Stimulated activated CD4-positive, alpha-beta T cell treated with anti-CD3 and anti-CD28 coated beads, Interleukin-2, amount 100 ng/mL, for 24 hours (primary cell): ENCODE data around the gene SGK2.

Experiments
- DNase-seq, 2 donors: peaks; one replicate each; pipeline ENCODE4 v3.0.0-alpha.2; 2020

Gene SGK2

DNA sequence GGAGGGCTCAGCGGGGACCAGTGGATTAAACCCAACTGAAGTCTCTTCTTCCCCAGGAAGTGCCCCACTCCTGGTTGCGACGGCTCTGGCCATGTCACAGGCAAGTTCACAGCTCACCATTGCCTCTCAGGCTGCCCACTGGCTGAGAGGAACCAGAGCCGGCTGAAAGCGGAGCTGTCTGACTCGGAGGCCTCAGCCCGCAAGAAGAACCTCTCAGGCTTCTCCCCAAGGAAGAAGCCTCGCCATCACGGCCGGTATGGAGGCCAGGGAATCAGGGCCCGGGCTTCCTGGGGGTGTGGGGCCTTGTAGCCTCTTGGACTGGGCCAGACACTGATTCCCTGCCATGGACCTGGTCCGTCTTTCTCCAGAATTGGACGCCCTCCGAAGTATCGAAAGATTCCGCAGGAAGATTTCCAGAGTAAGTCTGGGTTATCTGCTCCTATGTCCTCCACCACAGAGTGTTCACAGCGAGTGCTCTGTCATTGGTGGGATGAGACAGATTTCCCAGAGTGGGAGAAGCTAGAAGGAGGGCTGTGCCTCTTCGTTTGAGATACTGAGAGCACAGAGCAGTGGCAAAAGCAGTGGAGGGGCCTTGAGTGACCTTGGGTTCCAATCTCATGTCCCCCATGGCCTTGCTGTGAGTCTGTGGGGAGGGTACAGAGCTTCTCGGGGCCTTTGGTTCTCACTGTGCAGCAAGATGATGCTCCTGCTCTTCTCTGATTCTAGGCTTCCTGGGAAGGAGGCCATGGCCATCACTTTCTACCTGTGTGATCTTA, 22.6 kb upstream of the SGK2 start:
- DNase-seq = no peak

DNA sequence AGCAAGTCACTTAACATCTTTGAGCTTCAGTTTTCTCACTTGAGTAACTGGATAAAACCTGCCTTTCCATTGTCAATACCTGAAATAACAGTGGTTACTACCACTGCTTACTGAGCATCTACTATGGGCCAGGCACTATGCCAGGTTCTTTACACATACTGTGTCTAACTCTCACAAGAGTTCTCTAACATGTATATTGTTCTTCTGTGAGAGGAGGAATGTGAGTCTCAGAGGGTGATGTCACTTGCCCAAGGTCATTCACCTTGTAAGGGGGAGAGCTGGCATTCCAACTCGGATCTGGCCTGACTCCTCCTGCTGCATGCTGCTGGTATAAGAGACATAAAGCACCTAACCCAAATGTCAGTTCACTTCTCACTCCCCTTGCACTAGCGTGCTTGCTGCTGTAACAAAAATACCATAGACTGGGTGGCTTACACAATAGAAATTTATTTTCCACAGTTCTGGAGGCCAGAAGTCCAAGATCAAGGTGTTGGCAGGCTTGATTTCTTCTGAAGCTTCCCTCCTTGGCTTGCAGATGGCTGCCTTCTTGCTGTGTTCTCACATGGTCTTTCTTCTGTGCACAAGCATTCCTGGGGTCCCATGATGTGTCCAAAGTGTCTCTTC, 21.9 kb upstream of the SGK2 start:
- DNase-seq = no peak

DNA sequence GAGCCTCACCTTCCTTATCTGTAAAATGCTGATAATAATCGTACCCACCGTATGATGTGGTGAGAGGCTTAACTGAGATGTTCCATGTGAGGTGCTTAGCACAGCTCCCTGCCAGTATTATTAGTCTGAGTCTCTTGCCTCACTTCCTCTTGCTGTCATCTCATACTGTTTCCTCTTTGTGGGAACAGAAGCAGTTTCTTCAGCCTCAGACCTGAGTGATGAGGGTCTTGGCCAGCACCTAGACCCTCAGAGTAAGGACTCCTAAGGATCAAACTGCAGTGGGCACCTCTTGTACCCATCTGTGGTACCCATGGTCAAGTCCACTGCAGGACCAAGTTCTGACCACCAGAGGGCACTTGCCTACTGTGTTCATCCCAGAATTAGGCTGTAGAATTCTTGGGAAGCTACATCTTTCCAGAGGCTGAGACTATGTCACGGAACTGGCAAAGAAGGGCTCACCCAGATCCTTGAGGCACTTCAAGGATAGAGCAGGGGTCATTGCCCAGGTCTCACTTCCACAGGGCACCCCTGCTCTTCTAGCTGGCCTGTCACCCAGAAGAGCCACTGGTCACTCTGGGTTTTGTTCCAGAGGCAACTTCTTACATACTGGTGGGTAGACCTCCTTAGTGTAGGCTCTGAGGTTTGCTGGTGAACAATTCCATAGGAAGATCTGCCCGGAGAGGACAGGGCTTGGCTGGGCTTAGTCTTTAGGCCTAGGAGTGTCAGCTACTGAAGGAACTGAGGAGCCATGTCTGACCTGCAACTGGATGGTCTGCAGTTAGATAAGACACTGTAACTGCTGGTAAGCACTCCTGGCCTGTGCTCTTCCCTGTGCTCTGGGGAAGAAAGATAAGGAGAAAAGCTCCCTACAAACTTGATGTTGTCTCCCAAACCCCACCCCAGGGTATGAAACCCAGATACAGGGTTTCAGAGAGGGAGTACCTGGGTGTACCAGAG, 20.6 kb upstream of the SGK2 start:
- peak; percentile 66 for DNase-seq

DNA sequence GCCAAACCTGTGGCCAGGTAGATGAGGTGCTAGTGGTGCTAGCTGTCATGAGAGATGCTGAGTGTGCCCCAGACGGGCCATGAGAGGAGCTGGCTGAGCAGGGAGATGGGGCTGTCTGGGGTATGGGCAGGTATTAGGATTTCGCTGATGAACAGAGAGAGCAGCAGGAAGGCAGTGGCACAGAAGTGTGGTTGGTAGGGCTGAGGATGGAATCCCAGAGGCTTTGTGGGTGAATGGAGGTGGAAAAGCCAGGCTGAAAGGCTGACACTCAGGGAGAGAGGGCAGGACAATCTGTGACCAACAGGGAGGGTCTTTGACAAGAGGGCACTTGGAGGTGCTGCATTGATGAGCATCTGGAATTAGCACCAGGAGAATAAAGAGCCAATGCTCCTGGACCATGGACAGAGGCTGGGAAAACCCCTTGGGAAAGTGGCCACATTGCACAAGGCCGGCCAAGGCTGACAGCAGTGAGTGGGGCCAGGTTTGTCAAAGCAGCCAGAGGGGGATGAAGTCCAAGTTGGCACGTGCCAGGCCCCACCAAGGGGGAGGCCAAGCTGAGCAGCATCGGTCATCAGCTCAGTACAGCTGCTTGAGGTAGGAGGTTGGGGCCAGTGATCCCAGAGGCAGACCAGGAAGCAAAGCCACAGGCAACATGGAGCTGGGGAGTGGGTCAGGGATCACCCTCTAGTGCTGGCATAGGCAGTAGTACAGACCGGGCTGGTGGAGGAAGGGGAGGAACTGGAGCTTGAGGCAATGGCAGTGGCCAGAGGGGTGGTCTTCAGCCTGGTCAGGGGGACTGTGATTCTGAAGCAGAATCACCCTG, 19.7 kb upstream of the SGK2 start:
- DNase-seq = no peak

DNA sequence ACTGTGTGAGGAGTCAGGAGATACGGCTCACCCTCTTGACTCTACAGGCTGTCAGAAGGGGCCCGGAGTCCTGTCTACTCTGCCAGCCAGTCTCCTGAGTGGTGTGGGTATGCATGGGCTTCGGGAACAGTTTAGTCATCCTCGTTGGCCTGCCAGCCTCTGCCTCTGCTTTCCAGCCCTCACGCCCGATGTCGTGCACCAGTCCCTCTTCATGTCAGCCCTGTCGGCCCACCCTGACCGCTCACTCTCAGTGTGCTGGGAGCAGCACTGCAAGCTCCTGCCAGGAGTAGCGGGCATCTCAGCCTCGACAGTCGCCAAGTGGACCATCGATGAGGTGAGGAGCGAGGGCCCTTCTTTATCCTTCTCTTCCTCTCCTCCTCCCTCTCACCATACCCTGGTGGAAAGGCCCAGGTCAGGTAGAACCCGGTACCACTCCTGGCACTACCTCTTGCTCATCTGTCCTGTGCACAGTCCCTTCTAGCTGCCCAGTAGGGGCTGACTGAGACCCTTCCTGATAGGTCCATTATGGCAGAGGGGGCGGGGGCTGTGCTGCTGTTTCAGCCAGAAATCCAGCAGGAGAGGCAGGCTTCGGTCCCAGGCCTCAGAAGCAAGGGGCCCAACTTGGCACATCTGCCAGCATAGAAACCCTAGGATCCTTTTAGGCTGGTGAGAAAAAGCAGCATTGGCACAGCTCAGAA, 18.7 kb upstream of the SGK2 start:
- no peak for DNase-seq

DNA sequence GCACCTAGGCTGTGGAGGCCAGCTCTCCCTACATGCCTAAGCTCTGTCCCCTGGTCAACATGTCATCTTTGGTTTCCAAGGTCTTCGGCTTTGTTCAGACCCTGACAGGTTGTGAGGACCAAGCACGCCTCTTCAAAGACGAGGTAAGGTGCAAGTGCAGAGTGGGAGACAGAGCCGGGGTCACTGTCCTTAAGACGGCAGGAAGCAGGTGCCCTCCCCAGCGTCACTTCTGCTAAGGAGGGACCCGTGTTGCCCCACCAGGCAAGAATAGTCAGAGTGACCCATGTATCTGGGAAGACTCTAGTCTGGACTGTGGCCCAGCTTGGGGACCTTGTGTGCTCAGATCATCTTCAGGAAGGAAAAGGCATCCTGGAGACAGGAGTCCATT, 18.2 kb upstream of the SGK2 start:
- no peak for DNase-seq

DNA sequence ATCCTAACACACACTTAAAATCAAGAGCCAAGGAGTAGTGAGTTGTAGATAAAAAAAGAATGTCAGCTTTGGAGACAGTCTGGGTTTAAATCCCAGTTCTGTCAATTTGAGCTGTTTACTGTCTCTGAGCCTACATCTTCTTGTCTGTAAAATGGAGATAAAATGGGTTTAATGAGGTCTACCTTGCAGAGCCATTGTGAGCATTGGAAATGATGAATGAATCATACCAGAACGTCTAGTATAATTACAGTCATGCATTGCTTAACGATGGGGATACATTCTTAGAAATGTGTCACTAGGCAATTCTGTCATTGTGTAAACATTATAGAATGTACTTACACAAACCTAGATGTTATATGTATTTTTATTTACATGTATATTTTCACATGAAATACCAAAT, 17.6 kb upstream of the SGK2 start:
- DNase-seq = no peak

DNA sequence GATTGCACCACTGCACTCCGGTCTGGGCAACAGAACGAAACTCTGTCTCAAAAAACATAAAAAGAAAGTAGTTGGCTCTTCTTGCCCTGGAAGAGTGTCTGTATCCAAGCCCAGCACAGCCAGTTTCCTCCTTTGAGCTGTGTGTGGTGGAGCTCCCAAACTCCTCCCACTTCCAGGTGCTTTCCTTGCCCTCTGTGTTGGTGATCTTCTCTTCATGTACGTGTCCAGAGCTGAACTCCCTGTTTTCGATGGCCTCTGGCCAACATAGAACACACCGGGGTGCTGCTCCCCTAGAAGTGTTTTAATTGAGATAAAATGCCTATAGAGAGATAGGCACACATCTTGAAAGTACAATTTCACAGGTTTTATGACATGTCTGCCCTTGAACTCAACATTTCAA, 16.7 kb upstream of the SGK2 start:
- DNase-seq = no peak

DNA sequence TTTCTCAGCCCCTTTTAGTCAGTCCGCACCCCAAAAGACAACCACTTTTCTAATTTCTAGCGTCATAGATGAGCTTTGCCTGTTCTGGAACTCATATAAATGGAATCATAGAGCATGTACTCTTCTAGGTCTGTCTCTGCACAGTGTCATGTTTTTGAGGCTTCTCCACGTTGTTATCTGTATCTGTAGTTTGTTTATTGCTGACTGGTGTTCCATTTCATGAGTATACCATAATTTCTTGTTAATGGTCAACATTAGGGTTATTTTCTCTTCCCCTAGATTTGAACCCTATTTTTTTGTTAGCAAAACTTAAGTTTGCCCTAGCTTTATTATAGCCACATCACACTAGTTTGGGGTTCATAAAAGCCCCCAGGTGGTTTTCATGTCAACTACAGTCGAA, 16.2 kb upstream of the SGK2 start:
- DNase-seq = no peak

DNA sequence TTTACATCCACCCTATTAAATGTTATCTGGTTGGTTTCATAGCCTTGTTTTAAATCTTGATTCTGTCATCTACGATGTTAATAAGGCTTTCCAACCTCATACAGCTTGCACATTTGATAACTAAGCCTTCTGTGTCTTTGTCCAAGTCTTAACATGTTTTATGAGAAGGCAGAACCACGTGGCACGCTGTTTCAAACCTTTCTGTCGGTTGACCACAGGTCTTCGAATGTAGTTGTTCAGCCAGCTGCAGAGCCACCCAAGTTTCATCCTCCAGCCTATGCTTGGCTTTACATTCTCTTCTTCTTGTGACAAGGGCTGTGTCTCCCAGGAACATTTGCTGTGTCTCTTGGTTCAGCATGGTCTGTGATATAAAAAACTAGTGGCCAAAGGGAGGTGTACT, 15.7 kb upstream of the SGK2 start:
- no peak for DNase-seq

DNA sequence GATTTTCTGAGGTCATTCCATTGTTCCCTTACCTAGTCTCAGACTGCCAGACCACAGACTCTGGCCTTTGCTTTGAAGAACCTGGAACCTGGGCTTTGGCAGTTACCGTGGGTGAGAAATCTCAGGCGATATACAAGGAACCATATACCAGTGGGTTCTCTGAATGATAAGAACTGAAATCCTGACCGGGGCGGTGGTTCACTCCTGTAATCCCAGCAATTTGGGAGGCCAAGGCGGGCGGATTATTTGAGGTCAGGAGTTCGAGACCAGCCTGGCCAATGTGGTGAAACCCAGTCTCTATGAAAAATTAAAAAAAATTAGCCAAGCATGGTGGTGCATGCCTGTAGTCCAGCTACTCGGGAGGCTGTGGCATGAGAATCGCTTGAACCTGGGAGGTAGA, 14.3 kb upstream of the SGK2 start:
- no peak for DNase-seq

DNA sequence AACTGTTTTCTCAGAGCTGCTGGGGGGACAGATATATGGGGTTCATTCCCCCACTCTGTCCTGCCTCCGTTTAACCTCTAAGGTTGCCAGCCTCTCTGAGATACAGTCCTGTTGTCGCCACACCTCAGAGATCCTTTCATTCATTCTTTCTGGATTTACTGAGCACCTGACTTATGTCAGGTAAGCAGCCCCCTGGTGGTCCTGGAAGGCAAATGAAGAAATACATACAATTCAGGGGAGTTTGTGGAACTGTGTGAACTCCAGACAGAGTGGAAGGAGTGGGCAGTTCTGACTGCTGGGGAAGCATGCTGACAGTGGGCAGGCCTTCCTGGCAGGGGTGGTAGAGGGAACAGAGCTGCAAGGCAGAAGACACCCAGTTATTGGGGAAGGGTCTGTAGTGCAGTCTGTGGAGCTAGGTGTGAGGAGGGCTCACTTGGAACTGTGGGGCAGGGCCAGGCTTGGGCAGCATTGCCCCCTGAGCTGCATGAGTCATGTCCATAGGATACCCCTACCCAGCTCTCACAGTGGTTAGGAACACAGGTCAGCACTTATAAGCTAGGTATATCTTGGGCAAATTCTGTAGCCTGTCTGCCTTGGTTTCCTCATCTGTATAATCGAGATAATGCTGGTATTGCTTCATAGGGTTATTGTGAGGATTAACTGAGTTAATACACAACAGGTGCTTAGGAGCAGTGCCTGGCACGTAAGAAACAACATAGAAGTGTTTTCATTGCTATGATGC, 12.8 kb upstream of the SGK2 start:
- DNase-seq = no peak

DNA sequence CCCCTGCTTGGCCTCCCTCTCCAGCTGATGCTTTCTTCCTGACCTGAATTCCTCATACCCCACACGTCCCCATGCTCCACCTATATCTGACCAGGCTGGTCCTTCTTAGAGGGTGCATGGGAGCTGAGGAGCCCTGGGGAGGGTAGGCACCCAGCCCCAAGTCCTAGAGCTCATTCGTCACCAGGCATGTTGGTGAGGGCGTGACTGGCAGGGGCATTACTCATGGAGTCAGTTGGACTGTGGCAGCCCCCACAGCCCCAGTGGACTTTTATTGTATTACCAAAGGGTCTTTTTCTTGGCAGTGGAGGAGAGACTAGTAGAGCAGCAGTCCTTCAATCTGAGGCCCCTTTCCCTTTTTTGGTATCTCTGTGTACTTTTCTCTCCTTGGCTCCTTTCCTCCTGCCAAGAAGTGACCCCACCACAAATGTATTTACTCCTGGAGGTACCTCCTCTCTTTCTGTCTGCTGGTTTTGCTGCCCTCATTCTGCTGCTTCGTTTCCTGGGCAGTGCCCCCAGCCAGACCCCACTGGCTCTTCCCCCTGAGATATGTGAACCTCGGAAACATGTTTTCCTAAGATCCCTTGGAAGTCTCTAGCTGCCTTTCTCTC, 10.4 kb upstream of the SGK2 start:
- no peak for DNase-seq

DNA sequence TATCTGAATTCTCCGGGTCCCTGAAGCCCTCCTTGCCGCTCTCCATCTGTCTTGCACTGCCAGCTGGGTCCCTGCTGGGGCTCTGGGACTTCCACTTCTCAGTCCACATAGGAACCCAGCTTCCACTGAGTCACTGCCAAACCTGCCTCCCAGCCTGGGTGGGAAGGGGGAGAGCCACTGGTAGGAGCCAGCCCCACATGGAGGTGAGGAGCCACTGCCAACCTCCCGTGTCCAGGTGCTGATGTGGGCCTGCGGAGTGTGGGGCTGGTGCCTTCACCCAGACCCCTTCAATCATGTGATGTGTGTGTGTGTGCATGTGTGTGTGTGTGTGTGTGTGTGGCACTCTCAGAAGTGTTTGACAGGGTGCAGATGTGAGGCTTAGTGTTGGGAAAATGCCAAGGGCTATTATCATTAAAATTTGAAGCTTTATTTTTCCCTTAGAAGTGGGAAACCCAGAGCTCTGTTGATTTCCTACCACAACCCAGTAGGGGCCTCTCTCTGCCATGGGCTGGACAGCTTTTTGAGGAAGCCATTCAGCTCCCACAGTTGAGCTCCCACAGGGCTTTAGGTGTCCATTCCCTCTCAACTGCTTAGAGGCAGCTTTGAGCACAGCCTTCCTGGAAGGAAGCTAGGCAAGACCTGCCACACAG, 9.3 kb upstream of the SGK2 start:
- no peak for DNase-seq

DNA sequence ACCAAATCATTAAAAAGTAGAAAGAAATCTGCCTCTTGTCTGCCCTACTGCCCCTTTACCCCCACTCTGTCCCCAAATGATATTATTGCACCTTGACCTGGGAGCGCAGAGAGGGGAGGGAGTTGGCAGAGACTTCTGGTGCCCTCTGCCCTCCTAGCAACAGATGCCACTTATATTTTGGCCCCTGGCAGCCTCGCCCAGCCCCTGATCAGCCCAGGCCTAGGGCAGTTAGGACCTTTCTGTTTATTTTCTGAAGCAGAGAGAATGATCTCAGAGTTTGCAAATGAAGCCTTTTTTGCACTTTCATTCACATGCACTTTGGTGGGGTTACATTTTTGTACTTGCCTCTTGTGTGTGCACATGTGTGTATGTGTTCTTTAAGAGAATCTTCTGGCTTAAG, 8.4 kb upstream of the SGK2 start:
- DNase-seq = no peak

DNA sequence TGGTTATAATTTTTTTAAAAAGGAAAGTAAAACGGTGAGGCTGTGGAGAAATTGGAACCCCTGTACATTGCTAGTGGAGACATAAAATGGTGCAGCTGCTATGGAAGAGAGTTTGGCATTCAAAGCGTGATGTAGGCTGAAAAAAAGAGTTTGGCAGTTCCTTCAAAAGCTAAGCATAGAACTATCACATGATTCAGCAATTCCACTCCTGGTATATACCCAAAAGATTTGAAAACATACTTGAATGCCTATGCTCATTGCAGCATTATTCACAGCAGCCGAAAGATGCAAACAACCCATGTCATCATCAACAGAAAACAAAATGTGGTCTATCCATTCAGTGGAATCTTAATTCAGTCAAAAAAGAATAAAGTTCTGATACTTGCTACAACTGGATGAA, 4.5 kb upstream of the SGK2 start:
- no peak for DNase-seq

DNA sequence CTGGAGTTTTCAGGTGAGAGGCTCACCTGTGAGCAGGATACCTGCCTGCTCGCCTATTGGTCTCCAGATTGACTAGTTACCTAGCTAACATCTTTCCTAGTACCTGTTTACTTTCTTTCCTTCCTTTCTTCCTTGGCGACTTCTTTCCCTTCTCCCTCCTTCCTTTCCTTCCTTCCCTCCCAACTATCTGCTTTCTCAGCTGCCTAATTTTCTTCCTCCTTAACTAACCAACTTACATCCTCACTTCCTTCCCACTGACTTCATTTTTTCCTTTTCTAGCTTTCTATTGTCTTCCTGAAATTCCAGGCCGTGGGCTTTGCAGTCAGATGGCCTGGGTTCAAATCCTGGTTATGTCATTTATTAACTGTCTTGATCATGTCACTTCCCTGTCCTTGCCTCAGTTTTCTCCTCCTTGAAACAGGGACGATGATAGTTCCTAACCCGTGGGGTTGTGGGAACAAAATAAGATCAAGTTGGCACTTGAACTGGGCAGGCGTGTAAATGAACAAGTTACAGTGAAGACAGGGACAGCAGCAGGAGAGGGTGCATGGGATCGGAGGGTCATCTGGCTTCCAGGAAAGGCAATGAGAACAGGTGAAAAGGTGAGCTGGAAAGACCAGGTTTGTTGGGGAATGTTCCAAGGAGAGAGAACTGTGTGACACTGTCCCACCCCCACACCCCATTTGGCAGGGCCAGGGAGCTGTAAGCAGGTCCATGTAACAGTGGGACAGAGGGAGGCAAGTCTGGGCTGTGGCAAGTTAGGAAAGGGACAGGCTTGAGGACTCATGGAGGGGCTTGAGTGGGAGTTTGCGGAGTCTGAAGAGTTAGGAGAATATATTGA, 540 bp downstream of the SGK2 start:
- DNase-seq = no peak

DNA sequence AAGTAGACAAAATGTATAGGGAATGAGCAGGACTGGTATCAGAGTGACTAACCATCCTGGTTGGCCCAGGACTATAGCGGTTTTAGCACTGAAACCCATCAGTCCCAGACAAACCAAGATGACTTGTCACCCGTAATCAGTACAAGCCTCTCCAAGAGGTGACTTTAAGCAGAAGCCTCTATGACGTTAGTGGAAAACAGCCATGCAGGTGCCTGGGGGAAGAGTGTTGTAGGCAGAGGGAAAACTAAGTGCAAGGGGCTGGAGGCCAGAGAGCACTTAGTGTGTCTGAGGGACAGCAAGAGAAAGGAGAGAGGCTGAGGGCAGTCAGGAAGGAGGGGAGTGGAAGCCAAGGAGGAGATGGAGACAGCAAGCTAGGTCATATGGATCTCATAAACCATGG, 2.1 kb downstream of the SGK2 start:
- DNase-seq = no peak

DNA sequence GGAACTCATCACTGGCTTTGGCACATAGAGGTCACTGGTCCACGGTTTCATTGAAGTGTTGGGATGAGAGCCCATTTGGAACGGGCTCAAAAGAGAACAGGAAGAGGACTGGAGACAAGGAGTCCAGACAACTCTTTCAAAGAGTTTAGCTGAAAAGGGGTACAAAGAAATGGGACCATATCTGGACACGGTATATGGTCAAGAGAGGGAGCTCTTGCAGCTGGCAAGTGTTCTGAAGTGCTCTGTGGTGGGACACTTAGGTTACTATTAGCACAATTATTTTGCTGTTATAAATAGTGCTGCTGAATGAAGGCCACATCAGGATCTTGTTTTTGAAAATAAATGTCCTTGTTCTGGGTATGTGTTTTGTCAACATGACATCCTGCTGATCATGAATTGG, 4.6 kb downstream of the SGK2 start:
- no peak for DNase-seq

DNA sequence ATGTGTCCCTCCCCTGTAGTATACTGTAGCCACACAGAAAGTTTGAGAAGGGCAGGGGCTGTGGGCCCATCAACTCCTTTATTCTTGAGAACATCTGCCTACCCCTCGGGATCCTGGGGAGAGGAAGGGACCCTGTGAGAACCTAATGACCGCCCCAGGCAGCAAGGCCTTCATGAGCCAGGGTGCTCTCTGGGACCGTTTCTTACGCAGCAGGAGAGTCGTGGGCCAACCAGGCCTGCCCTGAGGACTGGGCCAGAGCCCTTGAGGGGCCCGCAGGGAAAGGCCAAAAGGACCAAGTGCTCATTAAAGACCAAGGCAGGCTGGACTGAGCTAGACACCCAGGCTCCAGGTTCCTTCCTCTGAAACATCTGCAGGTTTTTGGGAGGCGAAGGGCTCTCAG, 5.2 kb downstream of the SGK2 start:
- DNase-seq = no peak
